Bronchial smooth muscle cell (primary cell): ENCODE measurements around the gene TMPO. TPM values are rescaled to one million over a fixed set of nuclear protein-coding genes. Genes with fewer than 3 reads are reported as not detected.

Experiments
- total RNA-seq: library from RNA; depleted of rRNA; stranded (reverse); fragments of >200 nt; gene quantifications from 2 replicates; pipeline ENCODE4 v1.2.1, GENCODE V29; 2014

The TMPO gene
- 15.3 and 22.1 TPM in 2 replicates for total RNA-seq

GRCh38 chr12:98515287-98516110 is at the start of gene TMPO:
Gene TMPO (plus strand): TSS chr12:98515590. CDS start chr12:98515868, 278 bp downstream.

DNA sequence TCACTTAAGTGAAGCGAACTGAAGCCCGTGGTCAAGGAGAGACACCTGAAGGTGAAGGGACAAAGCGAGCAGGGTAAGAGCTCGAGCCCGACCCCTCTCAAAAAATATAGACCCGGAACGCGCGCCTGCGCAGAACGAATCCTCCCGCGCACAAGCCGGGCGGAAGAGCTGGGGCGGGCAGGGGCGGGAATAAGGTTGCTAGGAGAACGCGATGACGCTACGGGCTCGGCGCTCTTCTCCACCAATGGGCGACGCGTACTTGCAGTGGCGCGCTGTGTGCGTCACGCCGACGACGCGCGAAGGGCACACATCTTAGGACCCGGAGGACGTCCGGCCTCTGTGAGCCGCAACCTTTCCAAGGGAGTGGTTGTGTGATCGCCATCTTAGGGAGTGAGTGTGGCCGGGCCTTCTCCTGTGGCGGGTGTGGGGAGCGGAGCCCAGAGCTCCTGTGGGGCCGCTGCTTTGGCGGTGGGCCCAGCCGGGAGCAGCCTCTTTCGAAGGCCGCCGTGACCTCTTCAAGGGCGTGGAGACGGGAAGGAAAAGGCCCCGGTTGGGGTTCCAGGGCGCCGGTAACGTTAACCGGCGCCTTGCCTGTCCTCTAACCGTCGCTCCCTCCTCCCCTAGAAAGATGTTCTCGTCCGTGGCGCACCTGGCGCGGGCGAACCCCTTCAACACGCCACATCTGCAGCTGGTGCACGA is 78.1 kb downstream of the TMPO start, which contains the start of gene SLC25A3:
SLC25A3 (plus strand) TSS at position 336 of the 699 bp plus-strand sequence; CDS start at position 629, 293 bp downstream.

Other genes with a start within 250 kb of the TMPO start
- 610 and 754 TPM in 2 replicates for gene SLC25A3, start 78.1 kb downstream of the TMPO start, total RNA-seq
- gene IKBIP, start 129.2 kb downstream of the TMPO start, total RNA-seq: 18.8 and 48.5 TPM in 2 replicates
- gene APAF1, start 129.7 kb downstream of the TMPO start, total RNA-seq: 15.3 and 17.3 TPM in 2 replicates